HG03045 (cell line): ENCODE data around the gene ATF4.
"Not testable (repeated sequence)": the region's sequence is repeated elsewhere in the genome, so short reads cannot be mapped to it uniquely, and the experiment has no call there.

Experiments
- ATAC-seq: cut with Tn5 transposase; IDR thresholded peaks from one replicate; pipeline ENCODE4 v1.9.1; 2021; ENCODE audit warnings: mild to moderate bottlenecking, moderate library complexity; ENCODE audit not compliant: unreplicated experiment

Gene ATF4

DNA sequence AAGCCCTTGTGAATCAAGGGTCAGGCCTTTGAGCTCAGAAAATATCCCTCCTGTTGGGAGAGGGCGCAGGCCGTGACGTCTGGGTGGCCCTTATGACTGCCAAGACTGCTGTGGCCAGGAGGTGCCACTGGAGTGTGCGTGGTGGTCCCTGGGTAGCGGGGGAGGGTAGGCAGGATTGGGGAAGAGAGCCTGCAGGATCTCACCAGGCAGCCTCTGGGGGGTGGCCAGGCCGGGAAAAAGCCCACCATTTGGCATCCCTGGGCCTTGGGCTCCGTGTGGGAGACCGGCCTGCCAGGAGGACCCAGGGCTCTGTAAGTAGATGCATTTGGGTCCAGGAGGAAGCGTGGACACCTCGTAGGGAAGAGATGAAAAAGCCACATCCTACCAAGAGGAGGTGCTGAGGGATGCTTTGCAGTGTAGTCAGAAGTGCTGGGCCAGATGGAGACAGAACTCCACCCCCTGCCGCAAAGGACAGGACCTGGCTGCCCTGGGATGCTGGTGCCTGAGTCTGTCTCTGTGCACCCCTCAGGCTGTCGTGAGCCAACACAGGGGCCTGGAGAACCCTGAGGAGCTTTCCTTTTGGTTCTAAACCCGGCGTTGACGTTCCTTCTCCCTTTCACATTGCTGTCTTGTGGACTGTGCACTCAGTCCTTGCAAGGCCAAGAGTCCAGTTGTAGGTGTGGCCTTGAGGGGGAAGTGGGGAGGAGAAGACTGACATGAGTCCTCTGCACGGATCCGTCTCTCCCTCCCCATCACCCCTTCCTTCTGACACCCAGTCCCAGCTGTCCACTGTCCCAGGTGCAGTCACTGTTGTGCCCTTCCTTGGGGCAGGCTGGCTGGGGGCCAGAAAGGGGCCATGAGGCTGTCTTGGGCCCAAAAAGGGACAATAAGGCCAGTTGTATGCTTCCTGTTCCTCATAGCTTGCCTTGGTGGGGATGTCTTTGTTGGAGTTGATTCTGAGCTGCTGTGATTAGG is 31.0 kb upstream of the ATF4 start:
- no peak for ATAC-seq

DNA sequence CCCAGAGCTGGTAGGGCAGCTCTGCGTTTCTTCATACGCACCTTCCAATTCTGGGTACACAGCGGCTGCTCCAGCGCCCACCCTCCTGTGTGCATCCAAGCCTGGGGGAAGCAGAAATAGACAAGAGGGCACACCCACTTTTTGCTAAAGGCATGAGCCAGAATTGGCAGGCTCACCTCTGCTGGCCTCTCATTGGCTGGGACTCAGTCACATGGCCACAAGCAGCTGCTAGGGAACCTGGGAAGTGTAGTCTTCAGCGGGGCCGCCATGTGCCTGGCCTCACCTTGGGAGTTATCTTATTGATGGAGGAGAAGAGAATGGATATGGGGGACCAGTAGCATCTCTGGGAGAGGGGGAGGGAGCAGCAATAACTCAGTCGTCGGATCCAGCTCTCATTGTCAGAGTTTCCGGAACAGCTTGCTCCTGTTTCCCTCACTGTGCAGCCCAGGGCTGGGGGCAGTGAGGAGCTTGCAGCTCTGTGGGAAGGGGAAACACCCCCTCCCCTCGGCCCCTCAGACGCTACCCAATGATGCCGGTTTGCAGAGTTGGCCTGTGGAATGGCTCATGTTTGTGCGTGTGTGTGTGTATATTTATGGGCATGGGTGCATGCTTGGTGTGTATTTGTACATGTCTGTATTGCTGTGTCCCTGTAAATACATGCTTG is 30.1 kb upstream of the ATF4 start:
- ATAC-seq = peak; percentile 70

DNA sequence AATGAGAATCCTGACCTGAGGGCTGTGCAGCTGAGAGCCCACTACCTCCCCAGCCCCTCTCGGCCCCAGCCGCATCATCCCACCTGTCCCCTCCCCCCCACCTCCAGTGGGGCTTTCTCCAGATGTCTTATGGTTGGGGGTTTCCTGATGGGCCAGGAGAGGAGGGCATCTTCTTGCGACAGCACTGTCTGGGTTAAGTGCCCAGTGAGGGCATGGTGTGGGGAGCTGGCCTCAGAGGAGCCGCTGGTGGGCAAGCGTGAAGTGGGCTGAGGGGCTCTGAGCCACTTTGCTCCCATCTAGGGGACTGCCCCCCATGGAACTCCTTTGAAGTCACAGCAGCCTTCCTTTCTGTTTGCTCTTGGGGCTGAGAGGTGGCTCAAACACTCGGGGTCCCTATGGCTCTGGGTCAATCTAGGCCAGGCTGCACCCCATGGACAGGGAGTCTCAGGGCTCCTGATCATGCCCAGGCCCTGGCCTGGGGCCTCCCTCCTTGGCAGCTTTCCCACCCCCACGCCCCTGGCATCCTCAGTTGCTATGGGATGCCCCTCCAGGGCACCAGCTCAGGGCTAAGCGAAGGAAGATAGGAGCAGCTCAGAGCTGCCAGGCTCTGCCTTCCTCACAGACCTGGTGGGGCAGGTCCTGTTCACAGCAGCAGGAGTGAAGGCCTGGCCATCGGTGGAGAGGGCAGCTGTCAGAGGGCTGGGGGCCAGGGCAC is 29.2 kb upstream of the ATF4 start:
- ATAC-seq = no peak

DNA sequence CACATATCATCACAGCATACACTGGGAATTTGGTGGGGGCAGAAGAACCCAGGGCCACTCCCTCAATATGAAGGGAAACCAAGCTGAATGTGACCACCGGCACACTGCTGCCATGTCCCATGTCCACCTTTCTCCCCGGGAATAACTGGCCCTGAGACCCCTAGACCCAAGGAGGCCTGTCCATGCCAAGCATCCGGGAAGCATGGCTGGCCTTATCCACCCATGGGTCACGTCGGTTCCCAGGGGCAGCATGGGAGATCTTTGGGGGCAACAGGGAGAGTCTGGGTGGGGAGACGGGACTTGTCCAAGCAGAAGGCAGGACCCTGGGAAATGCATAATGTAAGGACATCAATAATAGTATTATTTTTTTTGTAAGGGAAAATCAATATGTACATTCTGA is 28.7 kb upstream of the ATF4 start:
- no peak for ATAC-seq

DNA sequence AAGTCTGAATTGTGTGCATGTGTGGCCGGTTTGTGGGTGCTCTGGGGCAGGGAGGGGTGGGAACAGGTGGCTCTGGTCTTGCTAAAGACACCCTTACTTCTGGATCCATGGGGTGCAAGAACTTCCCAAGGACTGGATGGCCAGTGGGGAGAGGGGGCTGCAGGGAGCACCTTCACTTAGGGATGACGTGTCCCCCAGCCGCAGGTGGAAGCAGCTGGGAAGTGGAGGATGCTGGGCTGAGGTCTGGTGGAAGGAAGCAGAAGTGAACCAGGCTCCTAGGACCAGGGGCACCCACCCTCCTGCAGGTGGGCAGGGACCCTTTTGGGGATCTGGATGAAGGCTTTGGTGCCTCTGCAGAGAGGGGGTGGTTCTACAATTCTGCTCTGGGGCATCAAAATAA is 28.2 kb upstream of the ATF4 start:
- no peak for ATAC-seq

DNA sequence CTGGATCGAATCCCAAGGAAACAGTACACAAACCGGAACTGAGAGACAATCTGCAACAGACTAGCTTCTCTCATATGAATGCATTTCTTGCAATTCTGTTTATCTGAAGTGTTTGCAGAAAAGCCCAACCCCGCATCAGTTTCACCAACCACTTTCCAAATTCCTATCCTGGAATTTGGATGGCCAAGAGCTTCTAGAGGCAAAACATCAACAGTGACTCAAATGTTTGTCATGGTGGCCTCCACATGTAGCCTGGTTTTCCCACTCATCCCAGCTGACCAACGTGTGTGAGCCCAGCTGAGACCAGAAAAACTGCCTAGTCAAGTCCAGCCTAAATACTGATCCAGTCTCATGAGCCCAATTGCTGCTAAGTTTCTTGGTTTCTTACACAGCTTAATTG is 26.6 kb upstream of the ATF4 start:
- no peak for ATAC-seq

DNA sequence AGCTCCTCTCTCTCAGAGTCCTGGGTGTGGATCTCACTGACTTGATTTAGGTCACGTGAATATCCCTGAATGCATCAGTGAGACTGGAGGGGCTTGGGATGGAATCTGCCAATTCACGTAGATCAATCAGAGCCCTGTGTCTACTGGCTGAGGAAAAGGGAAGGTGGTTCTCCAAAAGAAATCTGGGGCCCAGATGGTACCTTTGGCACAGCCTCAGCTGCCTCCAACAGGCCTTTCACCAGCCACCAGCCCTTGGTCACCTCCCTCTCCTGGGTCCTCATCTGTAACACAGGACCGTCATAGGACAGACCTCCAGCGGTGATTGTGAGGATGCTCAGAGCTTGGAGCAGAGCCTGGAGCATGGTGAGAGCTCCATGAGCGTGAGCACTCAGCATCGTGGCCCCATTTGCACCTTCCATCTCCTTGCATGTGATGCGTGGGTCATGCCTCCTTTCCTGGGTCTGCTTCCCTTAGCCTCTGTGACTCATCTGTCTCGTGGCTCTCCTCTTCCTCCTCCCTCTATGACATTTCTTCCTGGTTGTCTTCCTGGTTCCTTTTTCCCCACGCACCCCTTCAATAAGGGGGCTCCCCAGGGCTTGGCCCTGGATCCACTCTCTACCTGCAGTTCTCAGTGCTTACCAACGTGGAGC is 25.8 kb upstream of the ATF4 start:
- no peak for ATAC-seq

DNA sequence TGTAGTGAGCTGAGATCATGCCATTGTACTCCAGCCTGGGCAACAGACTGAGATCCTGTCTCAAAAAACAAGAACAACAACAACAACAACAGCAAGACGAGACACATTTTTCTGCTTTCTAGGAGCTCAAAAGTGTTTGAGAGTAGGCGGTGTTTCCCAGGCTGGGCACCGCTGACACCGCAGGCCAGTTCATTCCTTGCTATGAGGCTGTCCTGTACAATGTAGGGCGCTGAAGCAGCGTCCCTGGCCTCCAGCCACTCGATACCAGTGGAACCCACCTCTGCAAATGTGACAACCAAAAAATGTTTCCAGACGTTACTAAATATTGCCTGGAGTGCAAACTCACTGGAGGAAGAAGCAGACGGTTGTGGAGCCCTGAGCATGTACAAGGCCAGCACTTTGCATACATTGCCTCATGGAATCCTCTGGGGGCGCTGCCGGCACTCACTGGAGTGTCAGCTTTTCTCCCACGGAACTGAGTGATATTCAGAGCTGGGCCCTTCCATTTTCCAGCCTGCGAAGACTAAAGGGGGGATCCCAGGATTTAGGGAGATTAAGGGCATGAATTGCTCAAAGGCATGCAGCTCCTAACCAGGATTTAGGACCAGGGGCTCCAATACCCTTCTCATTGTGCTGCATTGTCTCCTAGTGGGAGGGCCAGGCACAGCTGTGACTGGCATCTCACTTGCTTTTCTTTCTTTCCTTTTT is 24.1 kb upstream of the ATF4 start:
- ATAC-seq = no peak

DNA sequence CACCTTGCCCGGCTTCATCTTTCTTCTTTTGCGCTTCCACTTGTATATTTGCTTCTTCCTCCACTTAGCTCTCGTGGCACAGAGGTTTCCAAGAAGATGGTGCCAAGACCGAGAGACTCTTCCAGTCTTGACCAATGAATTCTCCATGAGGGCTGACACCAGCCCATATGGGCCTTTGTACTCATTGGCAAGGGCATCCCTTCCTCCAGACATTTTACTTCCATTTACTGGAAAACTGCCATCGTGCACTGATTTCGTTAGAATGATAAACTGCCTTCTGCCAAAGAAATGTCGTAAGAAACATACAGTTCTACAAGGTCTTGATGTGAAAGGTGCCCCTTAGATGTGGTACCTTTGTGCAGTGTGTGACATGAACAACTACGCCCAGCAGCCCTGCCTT is 22.9 kb upstream of the ATF4 start:
- ATAC-seq = no peak

DNA sequence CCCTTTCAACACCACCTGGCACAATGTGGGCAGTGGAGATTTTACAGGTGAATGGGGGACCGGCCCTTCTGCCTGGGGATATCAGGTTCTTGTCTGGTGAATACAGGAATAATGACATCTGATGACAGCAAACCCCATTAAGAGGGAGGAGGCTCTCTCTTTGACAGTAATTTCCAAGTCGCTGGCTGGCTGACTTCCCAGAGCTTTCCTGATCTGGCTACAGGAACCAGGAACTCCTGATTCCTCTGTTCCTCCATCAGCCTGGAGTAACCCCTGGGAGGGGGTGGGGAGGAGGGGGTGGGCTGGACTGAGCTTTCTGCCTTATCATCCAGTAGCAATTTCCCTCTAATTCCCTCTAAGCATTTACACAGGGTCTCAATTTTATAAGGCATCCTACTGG is 22.0 kb upstream of the ATF4 start:
- no peak for ATAC-seq

DNA sequence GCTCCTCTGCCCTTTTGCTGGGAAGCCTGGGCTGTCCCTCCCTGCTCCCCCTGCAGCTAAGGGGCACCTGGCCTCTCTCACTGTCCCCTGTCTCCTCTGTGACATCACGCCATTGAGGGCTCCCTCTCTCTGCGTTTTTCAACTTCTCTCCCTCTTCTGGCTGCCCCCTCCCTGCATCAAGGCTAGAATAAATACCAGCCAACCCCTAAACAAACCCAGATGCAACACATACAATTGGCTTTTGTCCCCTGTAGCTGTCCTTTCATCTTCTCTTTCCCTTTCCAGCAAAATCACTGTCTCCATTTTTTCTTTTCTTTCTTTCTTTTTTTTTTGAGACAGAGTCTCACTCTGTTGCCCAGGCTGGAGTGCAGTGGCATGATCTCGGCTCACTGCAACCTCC is 21.6 kb upstream of the ATF4 start:
- no peak for ATAC-seq

DNA sequence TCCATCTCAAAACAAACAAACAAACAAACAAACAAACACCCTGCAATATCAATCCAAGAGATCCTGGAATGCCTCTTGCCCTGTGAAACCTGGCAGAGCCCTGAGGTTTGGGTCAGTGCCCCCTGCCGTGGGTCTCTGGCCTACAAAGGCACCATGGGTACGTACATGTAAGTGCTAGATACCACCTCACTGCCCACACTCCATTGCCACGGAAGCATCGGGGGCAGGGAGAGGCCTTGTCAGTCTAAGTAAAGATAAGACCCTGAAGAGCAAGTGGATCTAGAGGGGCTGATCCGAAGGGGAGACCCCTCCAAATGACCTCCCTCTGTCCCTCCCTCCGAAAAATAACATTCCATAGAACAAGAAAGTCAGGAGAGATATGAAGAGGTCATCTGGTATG is 20.3 kb upstream of the ATF4 start:
- ATAC-seq = no peak

DNA sequence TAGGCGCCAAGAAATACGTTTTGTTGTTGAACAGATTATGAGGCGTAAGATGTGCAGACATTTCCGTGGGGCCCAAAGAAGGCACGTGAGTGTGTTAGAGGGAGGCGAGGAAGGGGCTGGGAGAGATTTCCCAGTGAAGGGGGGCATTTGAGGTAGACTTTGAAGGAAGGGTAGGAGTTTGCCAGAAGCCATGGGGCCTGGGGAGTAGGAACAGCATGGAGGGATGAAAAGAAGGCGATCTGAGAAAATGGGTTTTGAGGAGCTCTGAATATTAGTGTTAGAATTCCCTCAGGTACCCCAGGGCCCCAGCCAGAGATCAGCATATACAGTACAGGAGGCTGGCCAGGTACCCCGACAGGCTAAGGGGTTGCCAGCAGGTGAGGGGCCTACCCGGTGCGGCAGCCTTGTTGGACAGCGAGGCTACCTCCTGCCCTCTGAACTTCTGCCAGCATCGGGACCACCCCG is 18.7 kb upstream of the ATF4 start:
- no peak for ATAC-seq

DNA sequence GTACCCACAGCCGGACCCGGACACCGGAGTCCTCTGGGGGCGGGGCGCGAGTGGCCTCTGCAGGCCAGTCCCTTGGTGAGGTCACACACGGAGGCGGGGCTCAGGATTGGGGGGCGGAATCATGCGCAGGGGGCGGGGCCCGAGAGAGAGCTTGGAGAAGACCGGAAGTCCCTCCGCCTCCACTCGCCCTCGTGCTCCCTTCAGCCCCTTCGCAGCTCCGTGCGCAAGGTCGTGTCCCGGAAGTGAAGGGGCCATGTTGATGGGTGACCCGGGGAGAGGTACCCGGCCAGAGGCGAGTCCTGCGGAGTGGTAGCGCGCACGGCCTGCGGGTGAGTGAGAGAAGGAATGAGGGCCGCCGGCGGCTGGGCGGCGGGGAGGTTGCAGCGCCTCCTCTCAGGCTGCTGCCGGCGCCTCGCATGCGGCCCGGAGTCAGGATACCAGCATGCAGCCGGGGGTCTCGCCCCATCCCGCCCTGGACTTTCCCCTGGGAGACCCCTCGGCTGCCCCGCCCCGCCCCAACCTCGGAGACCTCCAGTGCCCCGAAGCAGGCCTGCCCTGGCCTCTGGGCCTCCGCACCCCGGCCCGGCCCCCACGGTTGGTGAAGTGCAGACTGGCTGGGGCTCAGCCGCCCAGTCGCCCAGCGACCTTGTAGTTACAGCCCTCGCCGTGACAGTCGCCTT is 18.1 kb upstream of the ATF4 start, which contains the start of gene MIEF1:
MIEF1 (plus strand) TSS at position 182 of the 680 bp plus-strand sequence. CDS start 9,005 bp downstream, outside the sequence.
- peak; percentile 93 for ATAC-seq

DNA sequence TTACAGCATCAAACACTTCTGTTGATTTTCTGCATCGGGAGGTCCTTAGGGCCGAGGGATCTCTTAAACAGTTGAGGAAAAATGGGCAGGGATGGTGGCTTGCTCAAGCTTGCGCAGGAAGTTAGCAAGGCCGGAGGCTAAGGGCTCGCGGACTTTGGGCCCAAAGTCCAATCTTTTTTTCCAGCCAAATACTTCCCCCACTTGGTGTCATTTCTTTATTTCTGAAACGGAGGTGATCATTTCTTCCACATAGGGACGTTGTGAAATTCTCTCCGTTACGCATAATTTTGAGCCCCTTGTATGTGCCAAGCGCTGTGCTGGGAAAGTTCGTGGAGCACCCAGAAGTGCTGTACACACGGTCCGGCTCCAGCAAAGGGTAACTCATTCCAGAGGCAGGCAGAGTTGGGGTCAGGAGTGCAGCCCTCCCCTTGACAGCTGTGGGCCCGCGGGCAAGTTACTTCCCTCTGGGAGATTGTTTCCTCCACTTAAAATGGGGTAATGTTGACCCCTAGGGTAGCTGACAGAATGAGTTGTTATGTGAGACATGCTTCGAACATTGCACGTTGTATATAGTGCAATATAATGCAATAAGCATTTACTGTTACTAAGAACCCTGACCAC is 17.5 kb upstream of the ATF4 start:
- no peak for ATAC-seq

DNA sequence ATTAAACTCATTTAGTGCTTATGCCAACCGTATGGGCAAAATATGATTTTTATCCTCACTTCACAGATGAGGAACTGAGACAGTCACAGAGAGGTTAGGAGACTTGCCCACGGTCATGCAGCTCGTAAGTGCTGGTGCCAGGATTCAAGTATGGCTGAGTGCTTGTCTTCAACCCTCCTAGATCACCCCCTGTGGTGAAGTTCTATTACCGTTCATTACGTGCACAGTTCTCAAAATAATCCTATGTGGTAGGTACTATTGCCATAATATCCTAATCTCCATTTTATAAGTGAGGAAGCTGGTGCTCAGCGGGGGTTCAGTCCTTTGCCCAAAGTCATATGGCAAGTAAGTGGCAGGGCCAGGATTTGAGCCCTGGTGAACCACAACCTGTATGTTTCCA is 16.7 kb upstream of the ATF4 start:
- no peak for ATAC-seq

DNA sequence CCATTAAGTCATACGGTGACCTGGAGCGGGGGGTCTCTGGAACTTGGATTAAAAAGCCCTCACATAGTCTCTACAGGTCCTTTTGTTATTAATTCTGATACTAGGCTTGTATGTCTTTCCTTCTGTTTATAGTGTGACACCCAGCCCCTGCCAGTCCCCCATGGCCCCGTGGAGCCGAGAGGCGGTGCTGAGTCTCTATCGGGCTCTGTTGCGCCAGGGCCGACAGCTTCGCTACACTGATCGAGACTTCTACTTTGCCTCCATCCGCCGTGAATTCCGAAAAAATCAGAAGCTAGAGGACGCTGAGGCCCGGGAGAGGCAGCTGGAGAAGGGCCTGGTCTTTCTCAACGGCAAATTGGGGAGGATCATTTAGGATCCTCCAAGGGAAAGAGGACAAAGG is 16.3 kb upstream of the ATF4 start:
- no peak for ATAC-seq

DNA sequence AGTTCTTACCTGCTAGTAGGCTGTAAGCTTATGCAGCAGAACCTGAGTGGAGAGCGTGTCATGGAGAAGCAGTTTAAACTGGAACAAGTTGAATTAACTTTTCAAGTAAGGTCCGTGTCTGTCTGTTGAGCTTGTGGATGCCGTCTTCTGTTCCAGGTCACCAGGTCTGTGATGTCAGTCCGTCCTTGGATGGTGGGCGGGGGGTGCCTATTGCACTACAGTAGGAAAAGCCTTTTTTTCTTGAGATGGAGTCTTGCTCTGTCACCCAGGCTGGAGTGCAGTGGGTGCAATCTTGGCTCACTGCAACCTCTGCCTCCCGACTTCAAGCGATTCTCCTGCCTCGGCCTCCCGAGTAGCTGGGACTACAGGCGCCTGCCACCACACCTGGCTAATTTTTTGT is 13.3 kb upstream of the ATF4 start:
- ATAC-seq = not testable (repeated sequence)

DNA sequence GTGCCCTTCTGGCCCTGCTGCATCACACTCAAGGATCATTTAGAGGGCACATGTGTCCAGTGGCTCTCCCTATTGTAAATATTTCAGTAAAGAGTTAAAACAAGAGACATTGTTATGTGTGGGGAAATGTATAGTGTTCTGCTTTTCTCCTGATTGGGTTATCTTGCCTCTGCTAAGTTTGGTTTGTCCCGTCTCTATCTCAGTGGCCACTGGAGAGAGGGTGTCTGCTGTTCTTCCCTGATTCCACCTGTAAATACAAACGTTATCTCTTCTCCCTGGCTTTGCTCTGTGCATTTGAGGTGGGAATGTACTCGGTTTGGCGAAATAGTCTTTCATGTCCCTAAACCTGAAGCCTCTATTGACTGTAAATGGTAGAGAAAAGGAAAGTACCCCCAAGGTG is 12.0 kb upstream of the ATF4 start:
- no peak for ATAC-seq
